BLaER1 (cell line): ENCODE results near the gene EOGT.

Experiments used
- H3K27ac ChIP-seq: shearing (Covaris generic); formaldehyde crosslinking; 2 replicates; pipeline ENCODE4 v1.8.1; 2022
- H3K27me3 ChIP-seq: shearing (Covaris generic); formaldehyde crosslinking; 2 replicates; pipeline ENCODE4 v1.8.1; 2022
- H3K36me3 ChIP-seq: shearing (Covaris generic); formaldehyde crosslinking; 2 replicates; pipeline ENCODE4 v1.8.1; 2022
- H3K4me1 ChIP-seq: shearing (Covaris generic); formaldehyde crosslinking; 2 replicates; pipeline ENCODE4 v1.8.1; 2022
- H3K4me2 ChIP-seq: shearing (Covaris generic); formaldehyde crosslinking; 2 replicates; pipeline ENCODE4 v1.8.1; 2022
- H3K4me3 ChIP-seq: shearing (Covaris generic); formaldehyde crosslinking; 2 replicates; pipeline ENCODE4 v1.8.1; 2022
- H3K9ac ChIP-seq: shearing (Covaris generic); formaldehyde crosslinking; 2 replicates; pipeline ENCODE4 v1.8.1; 2022
- H3K9me3 ChIP-seq: shearing (Covaris generic); formaldehyde crosslinking; 2 replicates; pipeline ENCODE4 v1.8.1; 2022
- H4K20me1 ChIP-seq: shearing (Covaris generic); formaldehyde crosslinking; 2 replicates; pipeline ENCODE4 v1.8.1; 2022
- Cebpa-rat ChIP-seq: shearing (Covaris generic); IDR thresholded peaks from 2 replicates; pipeline ENCODE4 v1.8.1; 2022

The EOGT gene

GRCh38 chr3:68996356-68996995 lies 17.0 kb downstream of the EOGT start:
- no peak for TF ChIP-seq Cebpa-rat
- H3K27me3 ChIP-seq: no peaks in the 10 kb centered on the region
- no peak overlapping the region for H3K9ac ChIP-seq
- H3K4me3 ChIP-seq: no peak overlapping the region
- H3K36me3 ChIP-seq: peaks cover 92% of the 10 kb centered on the region
- no peaks in the 10 kb centered on the region for H4K20me1 ChIP-seq
- H3K9me3 ChIP-seq: peaks cover 17% of the 10 kb centered on the region
- no peak overlapping the region for H3K27ac ChIP-seq
- H3K4me2 ChIP-seq: no peak overlapping the region
- H3K4me1 ChIP-seq: no peaks in the 10 kb centered on the region

- Histone ChIP-seq H4K20me1 (no peaks in the 10 kb centered on the region), H3K9me3 (peaks cover 16% of the 10 kb centered on the region), H3K36me3 (peaks cover 78% of the 10 kb centered on the region), H3K4me3 (no peak overlapping the region), H3K4me2 (no peak overlapping the region), H3K27me3 (no peaks in the 10 kb centered on the region), H3K9ac (no peak overlapping the region), H3K4me1 (no peaks in the 10 kb centered on the region), H3K27ac (no peak overlapping the region)
- TF ChIP-seq Cebpa-rat: no peak
These were observed 24.7 kb downstream of the EOGT start for GRCh38 chr3:68988740-68989139.

GRCh38 chr3:68987322-68987721 lies 26.2 kb downstream of the EOGT start:
- Histone ChIP-seq H3K4me3 (no peak overlapping the region), H3K27me3 (no peaks in the 10 kb centered on the region), H3K4me1 (no peaks in the 10 kb centered on the region), H3K4me2 (no peak overlapping the region), H3K27ac (no peak overlapping the region), H3K36me3 (peaks cover 75% of the 10 kb centered on the region), H3K9me3 (peaks cover 2% of the 10 kb centered on the region; the same call in 1 of the 2 replicates), H3K9ac (no peak overlapping the region), H4K20me1 (no peaks in the 10 kb centered on the region)
- no peak for TF ChIP-seq Cebpa-rat

DNA sequence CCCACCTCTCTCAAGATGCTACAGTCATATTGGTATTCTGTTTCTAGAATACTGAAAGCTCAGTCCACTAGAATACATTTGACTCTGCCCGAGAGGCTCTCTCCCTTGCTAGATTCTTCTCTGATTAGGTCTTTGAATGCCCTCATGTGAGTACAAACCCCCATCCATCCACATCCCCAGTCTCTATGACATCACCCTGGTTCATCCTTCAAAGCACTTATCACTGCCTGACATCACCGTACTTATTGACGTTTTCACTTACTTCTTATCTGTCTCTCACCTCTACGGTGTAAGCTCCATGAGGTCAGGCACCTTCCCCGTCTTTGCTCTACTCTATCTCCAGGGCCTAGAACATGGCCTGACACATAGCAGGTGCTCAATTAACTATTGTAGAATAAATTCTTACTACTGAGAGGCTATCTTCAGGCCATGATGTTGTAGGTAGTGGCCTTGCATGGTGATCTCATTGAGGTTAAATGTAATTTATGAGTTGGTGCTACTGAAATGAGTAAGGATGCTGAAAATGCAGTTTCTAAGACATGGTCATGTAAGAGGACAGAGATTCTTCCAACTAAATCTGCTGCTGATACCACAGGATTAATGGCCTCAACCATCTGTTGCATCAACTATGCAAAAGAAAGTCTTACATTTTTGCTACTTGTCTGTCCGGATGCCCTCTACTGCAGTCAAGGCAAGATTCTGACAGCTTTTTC lies 26.8 kb downstream of the EOGT start:
- no peaks in the 10 kb centered on the region for H3K27me3 ChIP-seq
- no peak overlapping the region for H3K27ac ChIP-seq
- H3K4me1 ChIP-seq: no peaks in the 10 kb centered on the region
- H4K20me1 ChIP-seq: no peaks in the 10 kb centered on the region
- H3K4me3 ChIP-seq: no peak overlapping the region
- H3K36me3 ChIP-seq: peaks cover 77% of the 10 kb centered on the region
- H3K4me2 ChIP-seq: no peak overlapping the region
- no peaks in the 10 kb centered on the region for H3K9me3 ChIP-seq
- TF ChIP-seq Cebpa-rat: no peak
- H3K9ac ChIP-seq: no peak overlapping the region

DNA sequence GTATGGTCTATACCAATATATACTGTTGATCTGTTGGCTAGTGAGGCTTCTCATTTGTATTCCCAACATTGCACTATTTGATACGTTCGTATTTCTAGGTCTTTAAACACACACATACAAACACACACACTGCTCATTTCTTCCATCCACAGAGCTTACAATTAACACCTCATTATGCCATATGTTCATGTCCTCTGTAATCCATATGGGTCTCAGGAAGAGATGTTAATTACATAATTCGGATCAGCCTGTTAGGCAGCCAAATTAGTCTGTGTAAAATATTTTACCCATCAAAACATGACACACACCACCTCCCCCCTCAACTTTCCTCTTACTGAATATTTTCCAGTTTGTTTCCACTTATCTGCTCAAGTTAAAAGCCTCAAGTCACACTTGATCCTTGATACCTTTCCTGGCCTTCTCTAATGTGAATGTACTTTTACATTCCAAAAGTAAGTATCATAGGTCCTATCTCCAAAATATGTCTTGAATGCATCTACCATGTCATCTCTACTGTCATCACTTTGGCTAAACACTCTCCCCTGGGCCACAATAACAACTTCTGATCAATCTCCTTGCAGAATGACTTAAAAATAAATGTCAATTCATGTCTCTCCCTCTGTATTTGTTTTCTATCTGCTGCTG lies 28.2 kb downstream of the EOGT start:
- TF ChIP-seq Cebpa-rat: no peak
- Histone ChIP-seq H4K20me1 (no peaks in the 10 kb centered on the region), H3K4me3 (no peak overlapping the region)

DNA sequence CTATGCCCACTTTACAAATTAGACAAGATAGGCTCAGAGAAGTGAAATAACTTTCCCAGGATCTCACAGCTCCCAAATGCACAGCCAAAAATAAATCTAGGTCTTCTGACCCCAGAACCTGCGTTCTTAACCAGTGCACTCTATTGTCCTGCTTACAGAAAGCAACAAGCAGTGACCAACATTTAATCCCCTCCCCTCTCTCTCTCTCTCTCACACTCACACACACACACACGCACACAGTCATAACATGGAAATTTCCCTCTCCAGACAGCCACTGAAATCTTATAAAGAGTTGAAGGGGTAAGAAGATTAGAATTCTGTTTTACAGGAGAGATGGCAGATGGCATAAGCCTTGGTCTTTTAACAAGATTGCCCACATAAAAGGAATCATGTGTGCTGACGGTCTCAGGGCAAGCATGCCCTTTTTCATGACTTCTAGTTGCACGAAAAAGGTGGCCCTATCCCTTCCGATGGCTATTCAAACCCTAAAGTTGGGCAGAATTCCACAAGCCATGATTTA lies 29.4 kb downstream of the EOGT start:
- Histone ChIP-seq H3K4me2 (no peak overlapping the region), H4K20me1 (no peaks in the 10 kb centered on the region), H3K27me3 (no peaks in the 10 kb centered on the region), H3K9me3 (no peaks in the 10 kb centered on the region), H3K4me1 (no peaks in the 10 kb centered on the region), H3K4me3 (no peak overlapping the region), H3K9ac (no peak overlapping the region), H3K36me3 (peaks cover 85% of the 10 kb centered on the region), H3K27ac (no peak overlapping the region)
- TF ChIP-seq Cebpa-rat: no peak

More for the DNA sequence above, 28.2 kb downstream of the EOGT start:
- Histone ChIP-seq H3K4me1 (no peaks in the 10 kb centered on the region), H3K4me2 (no peak overlapping the region), H3K27ac (no peak overlapping the region), H3K9me3 (no peaks in the 10 kb centered on the region), H3K9ac (no peak overlapping the region), H3K36me3 (peaks cover 80% of the 10 kb centered on the region), H3K27me3 (no peaks in the 10 kb centered on the region)

GRCh38 chr3:68977486-68978167 lies 35.9 kb downstream of the EOGT start:
- Histone ChIP-seq H3K9ac (no peak overlapping the region), H3K4me3 (no peak overlapping the region), H3K9me3 (no peaks in the 10 kb centered on the region), H3K4me1 (peaks cover 9% of the 10 kb centered on the region), H4K20me1 (no peaks in the 10 kb centered on the region), H3K36me3 (peaks cover 59% of the 10 kb centered on the region), H3K27ac (no peak overlapping the region), H3K4me2 (no peak overlapping the region), H3K27me3 (no peaks in the 10 kb centered on the region)
- TF ChIP-seq Cebpa-rat: no peak

DNA sequence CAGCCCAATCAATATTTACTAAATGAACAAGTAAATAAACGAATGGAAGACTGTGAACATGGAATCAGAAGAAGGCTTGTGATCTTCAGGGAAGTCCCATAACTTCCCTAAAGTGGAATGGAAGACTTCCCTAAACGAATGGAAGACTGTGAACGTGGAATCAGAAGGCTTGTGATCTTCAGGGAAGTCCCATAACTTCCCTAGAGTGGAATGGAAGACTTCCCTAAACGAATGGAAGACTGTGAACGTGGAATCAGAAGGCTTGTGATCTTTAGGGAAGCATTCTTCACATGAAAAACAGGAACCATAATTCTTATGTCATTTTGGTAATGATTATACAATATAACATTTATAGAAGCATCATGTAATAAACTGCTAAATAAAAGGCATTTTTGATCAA lies 38.8 kb downstream of the EOGT start:
- Histone ChIP-seq H3K4me3 (no peak overlapping the region), H4K20me1 (no peaks in the 10 kb centered on the region), H3K27ac (no peak overlapping the region), H3K9me3 (no peaks in the 10 kb centered on the region), H3K36me3 (peaks cover 35% of the 10 kb centered on the region), H3K4me2 (no peak overlapping the region), H3K4me1 (peaks cover 9% of the 10 kb centered on the region), H3K27me3 (no peaks in the 10 kb centered on the region), H3K9ac (no peak overlapping the region)
- TF ChIP-seq Cebpa-rat: no peak

- TF ChIP-seq Cebpa-rat: no peak
- H3K4me3 ChIP-seq: no peak overlapping the region
These were observed 39.8 kb downstream of the EOGT start for GRCh38 chr3:68973639-68974038.

More at GRCh38 chr3:68973639-68974038, 39.8 kb downstream of the EOGT start:
- H4K20me1 ChIP-seq: no peaks in the 10 kb centered on the region
- peaks cover 25% of the 10 kb centered on the region for H3K36me3 ChIP-seq
- peaks cover 9% of the 10 kb centered on the region for H3K4me1 ChIP-seq
- no peaks in the 10 kb centered on the region for H3K27me3 ChIP-seq
- H3K9me3 ChIP-seq: no peaks in the 10 kb centered on the region
- H3K27ac ChIP-seq: no peak overlapping the region
- H3K4me2 ChIP-seq: no peak overlapping the region
- no peak overlapping the region; the same call in 1 of the 2 replicates for H3K9ac ChIP-seq
